Breast epithelium (tissue), 4 donors: Measurements from ENCODE around the gene RPL26. TPM values are rescaled to one million over a fixed set of nuclear protein-coding genes. Genes with fewer than 3 reads are reported as not detected.

Source experiments
- DNase-seq, 2 donors: peaks; one replicate each; pipeline ENCODE4 v3.0.0-alpha.2; 2019; ENCODE audit warnings: low spot score in 2 of 2
- H3K27ac ChIP-seq, 2 donors: fragments of 200-600 bp; sonication (generic) in 1 of 2; one replicate each; pipeline ENCODE4 v1.5.1; 2016 to 2019; ENCODE audit warnings: mild to moderate bottlenecking in 1 of 2
- H3K27me3 ChIP-seq, 2 donors: fragments of 200-600 bp; sonication (generic) in 1 of 2; one replicate each; pipeline versions ENCODE4 v1.5.1 to v1.6.0; 2017 to 2019; ENCODE audit warnings: control low read depth in 1 of 2, mild to moderate bottlenecking in 1 of 2
- H3K36me3 ChIP-seq: fragments of 200-600 bp; one replicate; pipeline ENCODE4 v1.5.1; 2019
- H3K4me1 ChIP-seq, 2 donors: fragments of 200-600 bp; sonication (generic); one replicate each; pipeline ENCODE4 v1.5.1; 2016 to 2019; ENCODE audit warnings: control low read depth in 1 of 2
- H3K4me3 ChIP-seq, 3 donors: fragments of 200-600 bp; sonication (generic); 1 replicate in 2 of 3; 2 replicates in 1 of 3; pipeline ENCODE4 v1.5.1; 2016 to 2019; ENCODE audit warnings: mild to moderate bottlenecking in 3 of 3, moderate library complexity in 2 of 3
- H3K9me3 ChIP-seq, 2 donors: fragments of 200-600 bp; sonication (generic) in 1 of 2; one replicate each; pipeline ENCODE4 v1.5.1; 2016 to 2019; ENCODE audit warnings: control low read depth in 1 of 2
- CTCF ChIP-seq, 3 donors: fragments of 450-650 bp; IDR thresholded peaks; one replicate each; pipeline ENCODE4 v1.5.1; 2016 to 2017; ENCODE audit warnings: antibody characterized with exemption in 3 of 3, mild to moderate bottlenecking in 3 of 3, moderate library complexity in 3 of 3
- POLR2A ChIP-seq: fragments of 450-650 bp; IDR thresholded peaks from one replicate; pipeline ENCODE4 v1.6.1; 2016; ENCODE audit warnings: antibody characterized with exemption, mild to moderate bottlenecking, moderate library complexity
- POLR2AphosphoS5 ChIP-seq, 3 donors: sonication (generic); formaldehyde crosslinking; IDR thresholded peaks; one replicate each; pipeline ENCODE4 v1.6.1; 2017; ENCODE audit warnings: antibody characterized with exemption in 3 of 3
- intact Hi-C: fragments of 100-400 bp; cut with DNase I; formaldehyde crosslinking; loops from one replicate; pipeline ENCODE4 v1.15.1; 2023; ENCODE audit warnings: low total_unique reads
- total RNA-seq, 3 donors: library from RNA; depleted of rRNA; stranded (reverse); fragments of >200 nt; gene quantifications; one replicate each; pipeline ENCODE4 v1.1.0, GENCODE V29; 2016

Gene RPL26
- total RNA-seq, 3 donors from 2014 or later = 3,666 to 5,219 (median 4,419) TPM

- no peaks in the 10 kb centered on the region for H3K9me3 ChIP-seq
- intact Hi-C loops = no loop called here
These were observed 17.9 kb downstream of the RPL26 start for GRCh38 chr17:8365143-8365542.

GRCh38 chr17:8362651-8363332 lies 20.2 kb downstream of the RPL26 start:
- Histone ChIP-seq H3K36me3 (no peaks in the 10 kb centered on the region), H3K4me3 (no peak overlapping the region), H3K27ac (peak overlapping the region in 1 of 2 donors; percentile 3), H3K9me3 (no peaks in the 10 kb centered on the region), H3K27me3 (no peaks in the 10 kb centered on the region), H3K4me1 (no peaks in the 10 kb centered on the region)
- TF ChIP-seq CTCF (IDR thresholded peaks at IDR 0.05) (no peak), POLR2AphosphoS5 (IDR thresholded peaks at IDR 0.05) (no peak), POLR2A (no peak)
- DNase-seq = no peak
- intact Hi-C loops = no loop called here

More at GRCh38 chr17:8365143-8365542, 17.9 kb downstream of the RPL26 start:
- Histone ChIP-seq H3K4me3 (no peak overlapping the region), H3K36me3 (no peaks in the 10 kb centered on the region), H3K27ac (peak overlapping the region; percentile 55 to 79), H3K4me1 (no peaks in the 10 kb centered on the region), H3K27me3 (no peaks in the 10 kb centered on the region)
- TF ChIP-seq POLR2A (no peak), POLR2AphosphoS5 (IDR thresholded peaks at IDR 0.05) (peak; percentile 10 to 44 (median 36)), CTCF (IDR thresholded peaks at IDR 0.05) (no peak)
- DNase-seq = no peak

- H3K36me3 ChIP-seq = no peaks in the 10 kb centered on the region
- H3K27ac ChIP-seq = peak overlapping the region in 1 of 2 donors; percentile 76
- H3K4me3 ChIP-seq = no peak overlapping the region
- H3K4me1 ChIP-seq = no peaks in the 10 kb centered on the region
- H3K27me3 ChIP-seq = no peaks in the 10 kb centered on the region
- intact Hi-C loops = no loop called here
- DNase-seq = no peak
- TF ChIP-seq CTCF (IDR thresholded peaks at IDR 0.05) (no peak), POLR2A (no peak), POLR2AphosphoS5 (IDR thresholded peaks at IDR 0.05) (no peak)
- no peaks in the 10 kb centered on the region for H3K9me3 ChIP-seq
These were observed 22.2 kb downstream of the RPL26 start for GRCh38 chr17:8360751-8361150.

- H3K36me3 ChIP-seq = no peaks in the 10 kb centered on the region
- no peaks in the 10 kb centered on the region for H3K27me3 ChIP-seq
- H3K4me3 ChIP-seq = no peak overlapping the region
- H3K27ac ChIP-seq = no peak overlapping the region
- no peak for TF ChIP-seq CTCF (IDR thresholded peaks at IDR 0.05)
- no peak for TF ChIP-seq POLR2AphosphoS5 (IDR thresholded peaks at IDR 0.05)
- TF ChIP-seq POLR2A = no peak
- intact Hi-C loops = no loop called here
- no peaks in the 10 kb centered on the region for H3K9me3 ChIP-seq
- no peak for DNase-seq
- no peaks in the 10 kb centered on the region for H3K4me1 ChIP-seq
These were observed 22.7 kb downstream of the RPL26 start for GRCh38 chr17:8360260-8360659.

- H3K9me3 ChIP-seq = no peaks in the 10 kb centered on the region
- no peak overlapping the region for H3K4me3 ChIP-seq
- no peak for DNase-seq
- TF ChIP-seq POLR2A = no peak
- TF ChIP-seq POLR2AphosphoS5 (IDR thresholded peaks at IDR 0.05) = no peak
- no peak for TF ChIP-seq CTCF (IDR thresholded peaks at IDR 0.05)
- no peaks in the 10 kb centered on the region for H3K27me3 ChIP-seq
- intact Hi-C loops = no loop called here
- H3K36me3 ChIP-seq = no peaks in the 10 kb centered on the region
- no peaks in the 10 kb centered on the region for H3K4me1 ChIP-seq
- H3K27ac ChIP-seq = peak overlapping the region; percentile 42 to 66
These were observed 23.2 kb downstream of the RPL26 start for GRCh38 chr17:8359769-8360168.
